HG03103 (cell line): ENCODE measurements around the gene HS3ST6.
A peak's percentile ranks its signal among the peaks of the same experiment; 100 is the strongest.
"Not testable (repeated sequence)": the region's sequence is repeated elsewhere in the genome, so short reads cannot be mapped to it uniquely, and the experiment has no call there.

Experiments
- ATAC-seq: cut with Tn5 transposase; IDR thresholded peaks from one replicate; pipeline ENCODE4 v1.9.1; 2021; ENCODE audit warnings: low read depth; ENCODE audit not compliant: unreplicated experiment

HS3ST6 gene

DNA sequence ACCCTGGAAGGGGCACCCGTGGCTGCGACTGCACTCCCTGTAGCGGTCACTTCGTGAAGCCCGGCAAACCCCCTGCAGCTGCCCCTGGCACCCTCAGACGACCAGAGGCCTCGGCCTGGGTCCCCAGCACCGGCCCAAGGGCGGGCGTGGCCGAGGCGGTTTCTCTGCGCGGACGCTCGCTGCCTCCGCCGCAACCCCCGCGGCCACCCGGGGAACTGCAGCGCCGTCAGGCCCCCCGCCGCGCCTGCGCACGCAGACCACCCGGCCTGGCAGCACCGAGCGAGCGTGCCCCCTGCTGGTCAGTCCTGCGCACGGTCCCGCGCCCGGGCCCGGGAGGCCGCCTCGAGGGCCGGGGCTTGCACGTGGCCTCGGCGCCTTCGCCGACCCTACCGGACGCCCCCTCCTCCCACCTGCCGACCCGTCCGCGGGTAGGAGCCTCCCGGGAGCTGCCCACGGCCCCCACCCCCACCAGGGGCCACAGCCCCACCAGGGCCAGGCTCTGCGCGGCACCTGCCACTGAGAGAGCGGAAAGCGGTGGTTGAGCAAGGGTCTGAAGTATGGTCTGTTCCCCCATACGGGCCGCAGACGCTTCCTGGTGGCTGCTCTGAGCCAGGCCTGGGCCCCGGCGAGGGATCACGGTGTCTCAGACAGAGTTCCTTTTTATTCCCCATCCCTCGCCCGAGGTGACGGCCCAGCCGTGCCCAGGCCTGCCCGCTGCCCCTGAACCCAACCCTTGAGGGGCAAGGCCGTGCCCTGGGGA, 11.5 kb upstream of the HS3ST6 start:
- ATAC-seq, result peak; percentile 82

DNA sequence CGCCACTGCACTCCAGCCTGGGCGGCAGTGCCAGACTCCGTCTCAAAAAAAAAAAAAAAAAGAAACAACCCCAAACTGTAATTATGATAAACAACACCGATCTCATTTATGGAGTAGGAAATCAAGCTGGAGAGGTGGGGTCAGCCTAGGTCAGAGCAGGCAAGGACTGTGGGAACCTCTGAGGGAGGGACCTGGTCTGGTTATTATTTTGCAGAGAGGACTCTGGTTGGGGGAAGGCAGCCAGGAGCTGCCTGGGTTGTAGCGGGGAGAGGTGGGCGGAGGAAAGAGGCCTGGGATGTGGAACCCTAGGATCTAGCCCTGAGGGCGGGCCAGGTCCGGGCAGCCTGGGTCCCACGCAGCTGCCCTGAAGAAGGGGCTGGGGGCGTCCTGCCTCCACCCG, 10.9 kb upstream of the HS3ST6 start:
- ATAC-seq, result peak; percentile 7

DNA sequence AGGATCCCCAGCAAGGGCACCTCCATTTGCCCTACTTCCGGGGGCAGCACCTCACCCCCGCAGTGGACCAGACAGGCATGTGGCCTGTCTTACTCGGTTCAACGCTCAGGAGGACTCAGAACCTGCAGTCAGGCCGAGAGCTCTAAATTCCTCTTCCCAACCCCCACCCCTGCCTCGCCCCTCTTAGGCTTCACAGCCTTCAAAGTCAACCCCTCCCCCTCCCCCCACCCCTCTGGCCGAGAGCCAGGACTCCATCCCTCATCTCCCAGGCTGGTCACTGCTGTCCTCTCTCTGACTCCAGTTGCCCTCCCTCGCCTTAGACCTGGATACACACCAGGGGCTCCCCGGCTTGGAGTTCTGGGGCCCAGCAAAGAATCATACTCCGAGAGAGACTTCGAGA, 8.1 kb upstream of the HS3ST6 start:
- no peak for ATAC-seq

DNA sequence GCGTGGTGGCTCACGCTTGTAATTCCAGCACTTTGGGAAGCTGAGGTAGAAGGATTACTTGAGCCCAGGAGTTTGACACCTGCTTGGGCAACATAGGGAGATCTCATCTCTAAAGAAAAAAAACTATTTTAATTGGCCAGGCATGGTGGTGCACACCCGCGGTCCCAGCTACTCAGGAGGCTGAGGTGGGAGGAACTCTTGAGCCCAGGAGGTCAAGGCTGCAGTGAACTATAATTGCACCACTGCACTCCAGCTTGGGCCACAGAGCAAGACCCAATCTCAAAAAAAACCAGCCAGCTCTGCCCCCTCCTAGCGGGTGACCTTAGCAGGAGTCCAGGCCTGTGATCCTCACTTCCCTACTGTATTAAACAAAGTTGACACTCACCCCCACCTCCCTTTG, 5.9 kb upstream of the HS3ST6 start:
- no peak for ATAC-seq

DNA sequence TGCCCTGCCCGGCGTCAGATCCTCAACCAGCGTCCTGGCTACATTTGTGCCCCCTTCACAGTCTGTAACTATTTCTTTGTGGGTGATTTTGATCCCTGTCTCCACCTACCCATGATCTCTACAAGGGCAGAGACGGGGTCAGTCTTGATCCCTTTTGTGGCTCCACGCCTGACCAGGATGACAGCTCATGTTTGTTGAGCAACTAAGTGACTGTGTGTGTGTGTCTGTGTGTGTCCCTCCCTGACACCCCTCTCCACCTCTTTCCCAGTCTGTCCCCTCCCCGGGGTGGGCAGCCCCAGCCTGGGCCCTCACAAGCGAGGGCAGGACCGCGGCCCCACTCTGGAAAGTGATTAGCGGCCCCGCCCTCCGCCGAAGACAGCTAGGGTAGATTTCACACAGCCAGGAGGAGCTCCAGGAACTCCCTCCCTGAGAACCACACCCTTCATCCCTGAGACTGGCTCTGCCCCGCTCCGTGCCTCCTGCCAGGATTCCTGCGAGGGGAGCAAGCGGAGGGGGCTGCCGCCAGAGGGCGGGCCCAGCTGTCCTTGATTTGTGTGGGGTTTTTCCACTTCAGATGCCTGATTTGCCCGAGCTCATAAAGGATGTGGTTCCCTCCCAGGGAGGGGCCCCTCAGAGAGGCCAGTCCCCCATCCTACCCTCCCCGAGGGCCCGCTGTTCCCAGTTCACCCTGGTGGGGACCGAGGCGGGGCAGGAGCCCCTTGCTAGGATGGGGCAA, 5.3 kb upstream of the HS3ST6 start:
- no peak for ATAC-seq

DNA sequence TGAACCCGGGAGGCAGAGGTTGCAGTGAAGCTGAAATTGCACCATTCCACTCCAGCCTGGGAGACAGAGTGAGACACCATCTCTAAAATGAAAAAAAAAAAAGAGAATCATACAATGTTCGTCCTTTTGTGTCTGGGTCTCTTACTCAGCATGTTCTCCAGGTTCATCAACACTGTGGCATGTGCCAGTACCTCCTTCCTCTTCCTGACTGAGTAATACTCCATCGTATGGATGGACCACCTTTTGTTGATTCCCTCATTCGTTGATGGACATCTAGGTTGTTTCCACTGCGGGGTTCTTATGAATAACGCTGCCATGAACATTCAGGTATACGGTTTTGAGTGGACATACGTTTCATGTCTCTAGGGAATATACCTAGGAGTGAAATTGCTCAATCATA, 4.1 kb upstream of the HS3ST6 start:
- ATAC-seq, result no peak

DNA sequence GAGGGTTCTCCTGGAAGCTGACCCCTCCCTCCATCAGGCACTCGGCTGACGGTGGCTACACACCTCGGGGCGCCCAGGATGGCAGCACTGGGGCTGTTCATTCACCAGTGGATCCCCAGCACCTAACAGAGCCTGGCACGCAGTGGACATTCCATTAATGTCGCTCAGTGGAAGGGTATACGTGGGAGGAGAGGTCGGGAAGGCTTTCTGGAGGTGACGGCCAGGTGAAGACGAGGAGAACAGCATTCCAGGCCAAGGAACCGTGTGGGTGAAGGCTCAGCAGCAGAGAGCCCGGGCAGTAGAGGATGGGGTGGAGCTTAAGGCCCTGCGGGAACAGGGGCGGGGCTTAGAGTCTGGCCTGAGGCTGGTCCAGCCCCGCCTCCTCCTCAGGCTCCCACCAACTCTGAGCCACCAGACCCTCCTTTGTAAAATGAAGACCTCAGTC, 2.5 kb upstream of the HS3ST6 start:
- ATAC-seq, result no peak

DNA sequence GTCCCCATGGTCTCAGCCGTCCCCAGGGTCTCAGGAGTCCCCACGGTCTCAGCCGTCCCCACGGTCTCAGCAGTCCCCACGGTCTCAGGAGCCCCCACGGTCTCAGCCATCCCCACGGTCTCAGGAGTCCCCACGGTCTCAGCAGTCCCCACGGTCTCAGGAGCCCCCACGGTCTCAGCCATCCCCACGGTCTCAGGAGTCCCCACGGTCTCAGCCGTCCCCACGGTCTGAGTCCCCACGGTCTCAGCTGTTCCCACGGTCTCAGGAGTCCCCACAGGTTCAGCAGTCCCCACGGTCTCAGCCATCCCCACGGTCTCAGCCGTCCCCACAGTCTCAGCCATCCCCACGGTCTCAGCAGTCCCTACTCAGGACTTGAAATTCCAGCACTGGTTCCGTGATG, 1.9 kb upstream of the HS3ST6 start:
- ATAC-seq, result not testable (repeated sequence)

DNA sequence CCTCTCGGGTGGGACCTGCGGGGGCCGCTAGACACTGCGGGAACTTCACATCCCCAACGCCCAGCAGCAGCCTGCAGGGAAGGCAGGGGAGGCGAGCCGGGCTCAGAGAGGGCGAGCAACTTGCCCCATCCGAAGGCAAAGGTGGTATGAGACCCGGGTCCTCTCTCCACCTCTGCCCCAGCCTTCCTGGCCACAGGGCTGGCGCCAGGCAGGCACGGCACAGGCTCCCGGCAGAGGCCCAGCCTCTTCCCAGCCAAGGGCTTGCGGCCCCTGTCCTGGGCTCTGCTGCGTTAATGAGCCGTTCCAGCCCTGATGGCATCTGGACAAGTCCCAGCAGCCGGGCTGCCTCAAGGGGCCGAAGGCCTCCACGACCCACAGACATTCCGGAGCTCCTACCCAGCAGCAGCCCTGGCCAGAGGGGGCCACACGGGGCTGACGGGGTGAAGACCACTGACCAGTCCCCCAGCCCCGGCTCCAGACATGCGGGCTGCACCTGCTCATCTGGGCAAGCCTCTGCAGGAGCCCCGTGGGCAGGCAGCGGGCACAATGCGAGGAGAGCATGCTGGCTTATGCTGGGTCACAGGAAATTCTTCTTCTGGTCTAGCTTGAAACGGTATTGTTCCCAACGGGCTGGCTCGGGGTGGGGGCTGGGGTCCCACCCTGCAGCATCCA, 1.2 kb upstream of the HS3ST6 start:
- no peak for ATAC-seq

DNA sequence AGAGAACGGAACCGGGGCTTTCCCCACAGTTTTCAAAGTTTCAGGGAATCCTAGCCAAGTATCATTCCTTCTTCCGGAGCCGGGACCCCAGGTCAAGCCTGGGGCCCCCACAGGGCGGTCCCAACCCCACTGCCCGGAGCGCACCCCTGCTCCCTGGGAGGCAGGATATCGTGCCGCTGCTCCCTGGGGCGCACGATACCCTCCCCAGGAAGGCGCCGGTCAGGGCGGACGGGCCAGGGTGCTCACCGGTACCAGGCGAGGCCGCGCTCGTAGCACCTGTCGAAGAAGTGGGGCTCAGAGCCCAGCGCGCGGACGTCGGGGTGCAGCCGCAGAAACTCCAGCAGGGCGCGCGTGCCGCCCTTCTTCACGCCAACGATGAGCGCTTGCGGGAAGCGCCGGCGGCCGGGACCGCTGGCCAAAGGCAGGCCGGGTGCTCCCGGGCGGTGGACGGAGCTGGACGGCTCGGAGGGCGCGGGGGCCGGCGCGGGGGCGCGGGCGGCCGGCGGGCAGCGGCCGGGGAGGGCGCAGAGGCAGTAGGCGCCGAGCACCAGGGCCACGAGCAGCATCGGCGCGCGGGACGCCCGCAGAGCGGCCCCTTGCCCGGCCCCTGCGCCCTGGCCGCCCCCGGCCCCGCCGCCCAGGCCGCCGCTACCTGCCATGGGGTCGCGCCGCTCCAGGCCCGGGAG, 407 bp downstream of the HS3ST6 start:
- ATAC-seq, result no peak

DNA sequence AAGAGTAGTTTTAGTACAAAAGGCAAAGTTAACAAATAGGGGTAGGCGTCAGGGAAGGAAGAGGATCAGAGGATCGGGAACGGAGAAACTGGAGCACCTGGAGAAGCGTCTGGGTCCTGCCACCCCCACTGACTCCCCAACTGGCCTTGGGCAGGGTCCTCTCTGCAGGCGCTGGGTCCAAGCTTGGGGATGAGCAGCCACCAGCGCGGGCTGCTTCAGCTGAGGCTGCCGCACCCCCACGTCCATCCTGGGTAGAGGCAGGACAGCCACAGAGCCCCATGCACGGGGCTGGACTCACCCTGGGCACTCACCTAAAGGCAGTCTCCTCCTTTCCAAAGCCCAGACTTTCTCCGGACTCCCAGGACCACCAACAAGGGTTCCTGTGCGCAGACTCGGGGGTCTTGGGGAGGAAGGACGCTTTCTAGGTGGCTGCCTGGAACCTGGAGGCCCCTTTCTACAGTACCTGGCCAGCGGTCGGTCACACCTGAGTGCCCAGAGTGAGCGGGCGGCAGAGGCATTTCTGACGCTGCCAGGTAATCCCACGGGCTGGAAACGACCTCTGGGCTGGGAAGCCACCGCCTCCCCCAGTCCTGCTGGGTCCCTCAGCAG, 1.1 kb downstream of the HS3ST6 start:
- no peak for ATAC-seq

DNA sequence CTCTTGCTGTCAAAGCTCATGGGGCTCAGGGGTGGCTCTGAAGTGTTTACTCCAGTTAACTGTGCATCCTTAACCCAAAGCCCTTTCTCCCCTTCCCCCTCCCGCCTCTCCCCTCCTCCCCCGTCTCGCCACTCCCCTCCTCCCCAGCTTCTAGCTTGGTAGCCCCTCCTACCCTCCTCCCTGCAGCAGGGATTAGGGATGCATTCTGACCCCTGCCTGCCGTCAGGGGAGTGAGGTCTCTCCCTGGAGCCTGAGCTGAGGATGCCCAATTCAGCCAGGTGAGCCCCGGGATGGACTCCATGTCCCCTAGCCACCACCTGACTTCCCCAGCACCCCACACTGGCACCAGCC, 1.6 kb downstream of the HS3ST6 start:
- ATAC-seq, result no peak

DNA sequence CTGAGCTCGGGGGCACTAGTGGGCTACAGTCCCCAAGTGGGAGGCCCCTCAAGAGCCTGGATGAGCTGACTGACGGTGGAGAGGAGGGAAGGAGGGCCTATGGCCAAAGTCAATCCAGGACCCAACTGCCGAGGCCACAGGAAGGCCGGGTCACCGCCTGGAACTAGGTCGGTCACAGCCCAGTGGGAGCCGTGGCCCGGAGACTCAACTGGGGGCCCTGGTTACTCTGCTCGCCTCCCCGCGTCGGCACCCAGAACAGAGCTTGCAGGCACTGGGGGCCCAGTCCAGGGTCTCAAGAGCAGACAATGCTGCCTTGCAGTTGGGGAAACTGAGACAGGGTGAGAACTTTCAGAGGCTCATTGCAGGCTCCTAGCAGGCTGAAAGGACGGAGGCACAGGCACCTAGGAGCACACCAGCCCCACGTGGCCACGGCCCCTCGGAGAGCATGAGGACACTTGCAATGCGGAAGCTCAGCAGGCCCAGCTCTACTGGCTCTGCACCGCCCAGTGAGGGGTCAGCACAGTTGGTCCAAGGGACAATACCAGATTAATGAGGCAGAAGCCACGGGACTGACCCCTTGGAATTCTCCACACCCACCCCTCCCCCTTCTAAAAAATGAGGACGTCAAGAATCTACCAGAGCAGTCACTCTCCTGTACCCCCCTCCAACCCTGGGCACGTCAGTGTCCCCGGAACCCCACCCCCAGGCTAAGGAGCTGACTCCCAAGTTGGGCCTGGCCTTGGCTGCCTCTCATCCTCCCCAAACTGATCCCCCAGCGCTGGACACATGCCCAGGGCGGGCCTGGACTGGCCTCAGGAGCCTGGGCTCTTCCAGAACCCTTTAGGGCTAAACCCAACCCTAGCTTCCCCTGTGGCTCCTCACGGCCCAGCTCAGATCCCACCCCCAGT, 2.2 kb downstream of the HS3ST6 start:
- ATAC-seq, result no peak

DNA sequence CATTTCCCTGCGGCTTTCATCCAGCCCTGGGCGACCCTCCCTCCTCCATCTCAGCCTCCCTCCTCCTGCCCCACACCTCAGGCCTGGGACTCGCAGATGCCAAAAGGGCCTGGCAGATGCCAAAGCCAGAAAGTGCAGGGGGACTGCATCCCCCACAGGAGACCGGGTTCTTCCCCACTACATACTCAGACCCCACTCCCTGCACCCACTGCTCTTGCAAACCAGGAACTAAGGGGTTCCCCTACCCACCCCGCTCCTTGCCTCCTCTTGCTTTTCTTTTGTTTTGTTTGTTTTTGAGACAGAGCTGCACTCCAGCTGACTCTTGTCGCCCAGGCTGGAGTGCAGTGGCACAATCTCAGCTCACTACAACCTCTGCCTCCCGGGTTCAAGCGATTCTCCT, 3.2 kb downstream of the HS3ST6 start:
- no peak for ATAC-seq

DNA sequence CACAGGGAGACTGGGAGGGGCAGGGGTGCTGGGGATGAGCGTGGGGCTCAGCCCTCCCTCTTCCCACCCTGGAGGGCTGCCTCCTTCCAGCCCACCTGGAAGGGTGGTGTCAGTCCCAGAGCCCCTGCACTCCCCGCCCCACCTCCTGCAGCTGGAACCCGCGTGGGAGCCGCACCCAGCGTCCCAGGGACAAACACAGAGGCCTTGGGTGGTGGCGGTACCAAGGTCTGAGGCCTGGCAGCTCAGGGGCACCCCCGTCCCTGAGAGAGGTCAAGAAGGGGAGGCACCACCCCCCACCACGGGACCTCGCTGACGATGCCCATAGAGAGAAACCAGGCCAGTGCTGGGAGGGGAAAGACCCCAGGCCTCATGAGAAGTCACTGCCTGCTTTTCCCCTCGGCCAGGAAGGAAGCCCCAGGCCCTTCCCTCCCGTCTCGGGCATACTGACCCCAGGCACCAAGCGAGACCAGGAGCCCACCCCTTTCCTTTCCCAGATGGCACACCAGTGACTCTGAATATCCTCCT, 4.1 kb downstream of the HS3ST6 start:
- no peak for ATAC-seq

DNA sequence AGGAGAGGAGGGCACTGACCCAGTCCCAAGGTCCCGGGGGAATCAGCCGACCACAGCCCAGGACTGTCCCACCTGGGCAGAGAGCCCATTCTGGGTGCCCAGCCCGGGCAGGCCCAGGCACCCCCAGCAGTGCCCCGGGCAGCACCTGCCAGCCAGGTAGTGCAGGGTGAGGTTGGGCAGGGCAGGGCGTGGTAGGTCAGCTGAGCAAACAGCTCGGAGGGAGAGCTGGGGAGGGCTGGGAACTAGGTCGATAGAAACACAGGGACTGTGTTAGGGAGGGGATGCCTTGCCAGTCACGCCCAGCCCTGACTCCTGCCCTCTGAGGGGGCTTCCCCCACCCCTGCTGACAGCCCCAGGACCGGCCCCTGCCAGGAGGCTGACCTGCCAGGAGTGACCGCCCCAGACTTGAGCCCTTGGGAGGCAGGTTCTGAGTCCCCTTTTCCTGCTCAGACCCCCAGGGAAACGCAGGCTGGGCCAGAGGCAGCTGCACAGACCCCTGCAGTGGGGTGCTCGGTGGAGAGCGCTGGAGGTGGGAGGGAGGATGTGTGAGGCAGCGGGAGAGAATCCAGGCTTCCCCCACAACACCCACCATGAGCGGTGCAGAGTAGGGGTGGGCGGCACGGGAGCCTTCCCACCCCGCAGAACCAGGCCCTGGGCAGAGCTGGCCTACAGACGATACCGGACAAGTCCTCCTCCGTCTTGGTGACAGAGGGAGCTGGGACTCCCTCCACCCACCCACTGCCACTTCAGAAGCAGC, 4.7 kb downstream of the HS3ST6 start:
- ATAC-seq, result no peak

DNA sequence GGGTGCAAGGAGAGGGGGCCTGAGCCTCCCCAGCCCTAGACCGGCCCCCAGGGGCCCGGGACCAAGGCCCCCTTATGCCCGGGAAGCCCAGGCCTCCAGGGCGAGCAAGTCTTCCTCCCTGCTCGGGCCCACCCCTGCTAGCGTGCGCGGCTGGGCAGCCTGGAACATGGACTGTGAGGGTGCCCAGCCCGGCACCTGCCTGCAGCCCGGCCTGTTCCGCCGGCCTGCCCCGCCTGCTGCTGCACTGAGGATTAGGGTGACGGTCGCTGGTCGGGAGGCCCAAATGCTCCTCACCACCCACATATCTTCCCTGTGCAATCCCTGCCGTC, 6.0 kb downstream of the HS3ST6 start:
- ATAC-seq, result no peak

DNA sequence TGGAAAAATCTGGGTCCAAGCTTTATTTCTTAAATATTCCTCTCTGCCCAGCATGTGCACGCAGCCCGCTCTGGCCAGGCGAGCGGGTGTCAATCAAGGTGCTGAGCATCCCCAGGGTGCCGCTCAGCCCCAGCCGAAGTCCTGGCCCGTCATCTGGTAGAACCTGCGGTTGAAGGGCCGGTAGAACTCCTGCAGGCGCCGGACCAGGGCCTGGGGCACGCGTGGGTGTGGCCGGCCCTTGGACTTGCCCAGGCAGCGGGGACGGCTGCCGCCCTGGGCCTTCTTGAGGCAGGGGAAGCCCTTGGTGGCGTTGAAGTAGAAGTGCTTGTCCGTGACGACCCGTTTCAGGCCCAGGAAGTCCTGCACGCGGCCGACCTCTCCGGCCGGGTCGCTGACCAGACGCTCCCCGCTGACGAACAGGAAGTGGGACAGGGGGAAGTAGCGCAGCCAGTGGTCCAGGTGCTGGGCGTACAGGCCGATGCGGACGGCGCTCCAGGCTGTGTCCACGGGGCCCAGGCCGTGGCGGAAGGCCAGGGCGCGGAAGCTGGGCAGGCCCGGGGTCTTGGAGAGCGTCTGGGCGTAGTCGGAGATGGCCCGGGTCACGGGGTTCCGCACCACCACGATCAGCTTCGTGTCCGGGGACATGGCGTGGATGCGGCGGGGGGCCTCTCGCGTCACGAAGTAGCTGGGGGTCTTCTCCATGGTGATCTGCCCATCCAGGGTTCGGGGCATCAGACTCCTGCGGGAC, 6.6 kb downstream of the HS3ST6 start:
- no peak for ATAC-seq
